Measurements from ENCODE around the gene RHOH. TPM values are rescaled to one million over a fixed set of nuclear protein-coding genes. Genes with fewer than 3 reads are reported as not detected.

The RHOH gene
- total and polyA plus RNA-seq, 9 of the 15 experiments (the other 6 are each of a cell fraction or from before 2014, with no cell fraction given), result 14.3 to 37.7 (median 23.2) TPM

DNA sequence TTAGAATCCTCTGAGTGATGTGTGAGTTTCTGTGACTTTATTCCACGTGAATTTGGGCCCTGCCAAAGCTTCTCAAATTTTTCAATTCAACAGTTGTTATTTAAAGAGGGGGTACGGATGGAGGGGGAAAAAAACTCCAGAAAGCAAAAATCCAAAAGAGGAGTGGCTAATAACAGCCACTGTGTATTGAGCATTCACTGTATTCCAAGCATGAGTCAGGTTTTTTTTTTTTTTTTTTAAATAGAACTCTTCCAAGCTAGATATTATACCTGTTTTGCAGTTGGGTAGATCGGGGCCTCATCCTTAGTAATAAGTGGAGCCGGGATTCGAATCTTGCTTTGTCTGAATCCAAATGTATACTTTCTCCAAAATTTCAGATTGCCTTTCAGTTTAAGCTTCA, 6.4 kb upstream of the RHOH start:
- Histone ChIP-seq H3K4me3 (no peak overlapping the region), H3K9ac (ENCODE audit: insufficient read depth in 1 of 2, low read depth in 2 of 2, low read length in 2 of 2) (no peak overlapping the region), H3K4me2 (ENCODE audit: insufficient read depth, low read length) (peak overlapping the region; percentile 22; the same call in 1 of the 2 replicates), H3K27me3 (ENCODE audit: control insufficient read depth in 2 of 2, insufficient read depth in 2 of 2, low read length in 2 of 2) (no peaks in the 10 kb centered on the region), H3K36me3 (ENCODE audit: control insufficient read depth, insufficient read depth, low read length) (no peaks in the 10 kb centered on the region), H2AFZ (ENCODE audit: low read depth, low read length) (peak overlapping the region; percentile 80), H4K20me1 (replicated peaks; ENCODE audit: control insufficient read depth, insufficient read depth, low read length) (no peaks in the 10 kb centered on the region), H3K9me3 (replicated peaks; ENCODE audit: control insufficient read depth, insufficient read depth, low read depth, low read length) (no peaks in the 10 kb centered on the region), H3K79me2 (ENCODE audit: control insufficient read depth, insufficient read depth, low read length) (no peaks in the 10 kb centered on the region), H3K9me1 (ENCODE audit: control insufficient read depth, insufficient read depth, low read length) (no peaks in the 10 kb centered on the region), H3K27ac (ENCODE audit: extremely low read depth, low read depth, low read length) (no peak overlapping the region), H3K4me1 (replicated peaks in 1 of 2; ENCODE audit: control insufficient read depth in 2 of 2, insufficient read depth in 2 of 2, low read length in 2 of 2) (peaks cover 21 to 33% of the 10 kb centered on the region in 2 experiments)
- intact Hi-C loops (cut with micrococcal nuclease) (no loop called here), in situ Hi-C loops (cut with MboI) (no loop called here)
- CTCF ChIA-PET (ENCODE audit: low intra/inter-chr PET ratio), result no interaction called here
- no peak for DNase-seq (ENCODE audit: extremely low read depth in 1 of 4, low spot score in 3 of 4)
- BruUV-seq (replicated peaks), result no TSS peak
- POLR2A ChIA-PET, result interaction anchor here (1.0 to 1.4 kb wide), 2 partner anchors 11 to 20 kb away, joined by 3 to 4 read pairs; no protein-coding TSS in a partner anchor
- 52% methylated on average over 5 of the region's 5 CpGs for WGBS (ENCODE audit: insufficient coverage, low coverage, missing lambda C conversion rate)
- ATAC-seq, result no peak
- FAIRE-seq, result no peak
- no peak for TF ChIP-seq KAT7 (CRISPR knock-in tag; IDR thresholded peaks at IDR 0.05; ENCODE audit: borderline replicate concordance)
- TF ChIP-seq CXXC5 (CRISPR knock-in tag; IDR thresholded peaks at IDR 0.05), result no peak; the same call in 1 of the 2 replicates
- TF ChIP-seq, protein P1, sequence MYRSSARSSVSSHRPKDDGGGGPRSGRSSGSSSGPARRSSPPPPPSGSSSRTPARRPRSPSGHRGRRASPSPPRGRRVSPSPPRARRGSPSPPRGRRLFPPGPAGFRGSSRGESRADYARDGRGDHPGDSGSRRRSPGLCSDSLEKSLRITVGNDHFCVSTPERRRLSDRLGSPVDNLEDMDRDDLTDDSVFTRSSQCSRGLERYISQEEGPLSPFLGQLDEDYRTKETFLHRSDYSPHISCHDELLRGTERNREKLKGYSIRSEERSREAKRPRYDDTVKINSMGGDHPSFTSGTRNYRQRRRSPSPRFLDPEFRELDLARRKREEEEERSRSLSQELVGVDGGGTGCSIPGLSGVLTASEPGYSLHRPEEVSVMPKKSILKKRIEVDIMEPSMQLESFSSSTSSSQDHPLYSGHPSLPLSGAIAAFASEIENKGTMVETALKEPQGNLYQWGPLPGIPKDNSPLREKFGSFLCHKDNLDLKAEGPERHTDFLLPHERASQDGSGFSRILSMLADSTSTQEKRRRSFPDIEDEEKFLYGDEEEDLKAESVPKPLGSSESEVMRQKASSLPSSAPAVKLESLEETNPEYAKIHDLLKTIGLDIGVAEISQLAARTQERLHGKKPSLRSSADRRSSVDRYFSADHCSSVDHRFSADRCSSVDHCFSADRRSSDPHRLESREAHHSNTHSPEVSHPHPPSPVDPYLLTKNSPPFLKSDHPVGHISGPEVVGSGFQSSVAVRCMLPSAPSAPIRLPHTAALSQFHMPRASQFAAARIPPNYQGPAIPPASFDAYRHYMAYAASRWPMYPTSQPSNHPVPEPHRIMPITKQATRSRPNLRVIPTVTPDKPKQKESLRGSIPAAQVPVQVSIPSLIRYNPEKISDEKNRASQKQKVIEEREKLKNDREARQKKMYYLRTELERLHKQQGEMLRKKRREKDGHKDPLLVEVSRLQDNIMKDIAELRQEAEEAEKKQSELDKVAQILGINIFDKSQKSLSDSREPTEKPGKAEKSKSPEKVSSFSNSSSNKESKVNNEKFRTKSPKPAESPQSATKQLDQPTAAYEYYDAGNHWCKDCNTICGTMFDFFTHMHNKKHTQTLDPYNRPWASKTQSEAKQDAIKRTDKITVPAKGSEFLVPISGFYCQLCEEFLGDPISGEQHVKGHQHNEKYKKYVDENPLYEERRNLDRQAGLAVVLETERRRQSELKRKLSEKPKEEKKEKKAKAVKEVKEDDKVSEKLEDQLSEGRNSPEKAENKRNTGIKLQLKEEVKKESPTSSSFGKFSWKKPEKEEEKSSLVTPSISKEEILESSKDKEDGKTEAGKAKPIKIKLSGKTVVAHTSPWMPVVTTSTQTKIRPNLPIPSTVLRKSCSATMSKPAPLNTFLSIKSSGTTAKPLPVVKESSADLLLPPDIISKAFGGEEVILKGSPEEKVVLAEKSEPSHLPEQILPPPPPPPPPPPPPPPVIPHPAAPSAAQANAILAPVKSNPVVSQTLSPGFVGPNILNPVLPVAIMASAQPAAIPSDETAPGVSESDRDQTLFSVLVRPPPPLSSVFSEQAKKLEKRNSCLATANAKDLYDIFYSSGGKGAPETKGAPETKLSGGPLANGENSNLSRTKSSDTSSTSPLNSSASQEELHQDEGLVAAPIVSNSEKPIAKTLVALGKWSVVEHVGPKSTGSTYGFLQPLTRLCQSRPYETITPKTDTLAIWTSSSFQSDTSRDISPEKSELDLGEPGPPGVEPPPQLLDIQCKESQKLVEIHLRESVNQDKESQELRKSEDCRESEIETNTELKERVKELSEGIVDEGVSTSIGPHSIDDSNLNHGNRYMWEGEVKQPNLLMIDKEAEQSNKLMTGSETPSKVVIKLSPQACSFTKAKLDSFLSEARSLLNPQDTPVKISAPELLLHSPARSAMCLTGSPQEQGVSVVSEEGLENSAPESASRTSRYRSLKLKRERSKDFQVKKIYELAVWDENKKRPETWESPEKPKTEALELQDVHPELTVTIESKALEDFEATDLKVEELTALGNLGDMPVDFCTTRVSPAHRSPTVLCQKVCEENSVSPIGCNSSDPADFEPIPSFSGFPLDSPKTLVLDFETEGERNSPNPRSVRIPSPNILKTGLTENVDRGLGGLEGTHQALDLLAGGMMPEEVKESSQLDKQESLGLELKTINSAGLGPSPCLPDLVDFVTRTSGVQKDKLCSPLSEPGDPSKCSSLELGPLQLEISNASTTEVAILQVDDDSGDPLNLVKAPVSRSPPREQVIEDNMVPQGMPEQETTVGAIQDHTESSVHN (IDR thresholded peaks at IDR 0.05; ENCODE audit: borderline replicate concordance in 1 of 2, low read depth in 1 of 2), result no peak
- TF ChIP-seq ZNF3 (CRISPR knock-in tag; IDR thresholded peaks at IDR 0.05), result no peak
- no peak for TF ChIP-seq RAD51 (IDR thresholded peaks at IDR 0.05; ENCODE audit: borderline replicate concordance, low read depth)
- no peak for TF ChIP-seq TCF7 (IDR thresholded peaks at IDR 0.05; ENCODE audit: borderline replicate concordance)
- no peak for TF ChIP-seq ERF (CRISPR knock-in tag; IDR thresholded peaks at IDR 0.05)
- no peak for TF ChIP-seq NBN (IDR thresholded peaks at IDR 0.05; ENCODE audit: low read depth)
- TF ChIP-seq NCOA4 (IDR thresholded peaks at IDR 0.05; ENCODE audit: partially characterized antibody), result no peak
- TF ChIP-seq, protein P2, sequence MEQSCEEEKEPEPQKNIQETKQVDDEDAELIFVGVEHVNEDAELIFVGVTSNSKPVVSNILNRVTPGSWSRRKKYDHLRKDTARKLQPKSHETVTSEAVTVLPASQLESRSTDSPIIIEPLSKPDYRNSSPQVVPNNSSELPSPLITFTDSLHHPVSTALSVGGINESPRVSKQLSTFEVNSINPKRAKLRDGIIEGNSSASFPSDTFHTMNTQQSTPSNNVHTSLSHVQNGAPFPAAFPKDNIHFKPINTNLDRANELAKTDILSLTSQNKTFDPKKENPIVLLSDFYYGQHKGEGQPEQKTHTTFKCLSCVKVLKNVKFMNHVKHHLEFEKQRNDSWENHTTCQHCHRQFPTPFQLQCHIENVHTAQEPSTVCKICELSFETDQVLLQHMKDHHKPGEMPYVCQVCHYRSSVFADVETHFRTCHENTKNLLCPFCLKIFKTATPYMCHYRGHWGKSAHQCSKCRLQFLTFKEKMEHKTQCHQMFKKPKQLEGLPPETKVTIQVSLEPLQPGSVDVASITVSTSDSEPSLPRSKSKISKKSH (CRISPR knock-in tag; IDR thresholded peaks at IDR 0.05), result no peak
- no peak for TF ChIP-seq ZNF77 (CRISPR knock-in tag; IDR thresholded peaks at IDR 0.05)
- no peak for TF ChIP-seq ADNP (tag; IDR thresholded peaks at IDR 0.05)
- TF ChIP-seq NFXL1 (CRISPR knock-in tag; IDR thresholded peaks at IDR 0.05), result no peak
- TF ChIP-seq, protein P3, sequence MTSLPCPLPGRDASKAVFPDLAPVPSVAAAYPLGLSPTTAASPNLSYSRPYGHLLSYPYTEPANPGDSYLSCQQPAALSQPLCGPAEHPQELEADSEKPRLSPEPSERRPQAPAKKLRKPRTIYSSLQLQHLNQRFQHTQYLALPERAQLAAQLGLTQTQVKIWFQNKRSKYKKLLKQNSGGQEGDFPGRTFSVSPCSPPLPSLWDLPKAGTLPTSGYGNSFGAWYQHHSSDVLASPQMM (CRISPR knock-in tag; IDR thresholded peaks at IDR 0.05), result no peak
- TF ChIP-seq ZNF316 (IDR thresholded peaks at IDR 0.05), result 0 out of 2 replicates have a peak, but pooled peaks have one; percentile 26

Measured in K562 (cell line).